Adrenal gland (tissue), 12 donors: ENCODE data around the gene DNM1. TPM values are rescaled to one million over a fixed set of nuclear protein-coding genes. Genes with fewer than 3 reads are reported as not detected.

ENCODE experiments used
- DNase-seq, 7 donors: peaks; one replicate each; pipeline ENCODE4 v3.0.0-alpha.2; 2019 to 2020
- H3K27ac ChIP-seq, 5 donors: fragments of 200-600 bp; sonication (generic) in 4 of 5; 1 replicate in 3 of 5; 2 replicates in 2 of 5; pipeline versions ENCODE4 v1.5.1 to v1.8.0; 2016 to 2020; ENCODE audit warnings: mild to moderate bottlenecking in 1 of 5
- H3K27me3 ChIP-seq: fragments of 200-600 bp; 2 replicates; pipeline ENCODE4 v1.8.0; 2021
- H3K36me3 ChIP-seq, 2 donors: fragments of 200-600 bp; replicated peaks in 1 of 2; 1 replicate in 1 of 2; 2 replicates in 1 of 2; pipeline versions ENCODE4 v1.5.1 to v1.8.0; 2018 to 2022
- H3K4me1 ChIP-seq, 2 donors: fragments of 200-600 bp; replicated peaks in 1 of 2; 1 replicate in 1 of 2; 2 replicates in 1 of 2; pipeline versions ENCODE4 v1.5.1 to v1.8.0; 2018 to 2021
- H3K4me3 ChIP-seq, 4 donors: fragments of 200-600 bp; sonication (generic) in 3 of 4; one replicate each; pipeline ENCODE4 v1.5.1; 2016 to 2018
- H3K9me3 ChIP-seq, 3 donors: fragments of 200-600 bp; sonication (generic) in 1 of 3; replicated peaks in 1 of 3; 1 replicate in 2 of 3; 2 replicates in 1 of 3; pipeline versions ENCODE4 v1.5.1 to v1.8.0; 2016 to 2021
- CTCF ChIP-seq, 6 experiments: fragments of 450-650 bp in 4 of 6; fragments of 200-600 bp in 2 of 6; sonication (generic) in 1 of 6; IDR thresholded peaks; 1 replicate in 5 of 6; 2 replicates in 1 of 6; pipeline versions ENCODE4 v1.5.1 to v1.8.0; 2016 to 2021; ENCODE audit warnings: antibody characterized with exemption in 6 of 6, mild to moderate bottlenecking in 2 of 6, moderate library complexity in 1 of 6
- POLR2A ChIP-seq, 2 donors: fragments of 450-650 bp; IDR thresholded peaks; one replicate each; pipeline ENCODE4 v1.6.1; 2017; ENCODE audit warnings: antibody characterized with exemption in 2 of 2, mild to moderate bottlenecking in 2 of 2, moderate library complexity in 1 of 2
- WGBS, 4 donors: extraction: QIAGEN DNeasy Blood & Tissue Kit in 2 of 4; methylation state at CpG; one replicate each; pipeline versions ENCODE4 v1.1.5 to v1.1.7; 2013 to 2017; 5-methylcytosine and 5-hydroxymethylcytosine counted together
- intact Hi-C, 2 donors: fragments of 100-400 bp; cut with DNase I; formaldehyde crosslinking; loops; one replicate each; pipeline versions ENCODE4 v1.14.1 to v1.15.0; 2022 to 2023
- polyA plus RNA-seq, 3 donors: library from polyadenylated mRNA; stranded (reverse); fragments of 200-250 nt in 2 of 3; fragments of 350-450 nt in 1 of 3; fragmentation: Illumina TruSeq in 1 of 3; extraction: RNeasy Lipid Tissue Mini Kit (QIAGEN cat#74804) in 1 of 3; gene quantifications; one replicate each; pipeline ENCODE4 v1.2.3, GENCODE V29; 2013 to 2014
- total RNA-seq, 9 donors: library from RNA; depleted of rRNA in 4 of 9; stranded (reverse); fragments of >200 nt in 4 of 9; fragments of 120-200 nt in 1 of 9; fragmentation: NEBNext Ultra II Directional in 1 of 9; extraction: Animal tissue kit (Norgen Biotek cat#: 25700) in 1 of 9; gene quantifications; one replicate each; pipeline versions ENCODE4 v1.1.0 to v1.2.4, GENCODE V29; 2013 to 2023
- donor health status: healthy with polysubstance abuse.
- donor health status: Bipolar disorder and iron deficiency.
- donor health status: DM: yes; HTN: yes; CAD: no.
- donor health status: DM: no; HTN: no; CAD: no.
- donor health status: DM: no; HTN: no; CAD: no.
- donor health status: DM: yes; HTN: yes; CAD: no.

DNM1 gene
- total and polyA plus RNA-seq, 12 donors: 2.4 to 44.3 (median 12.2) TPM

DNA sequence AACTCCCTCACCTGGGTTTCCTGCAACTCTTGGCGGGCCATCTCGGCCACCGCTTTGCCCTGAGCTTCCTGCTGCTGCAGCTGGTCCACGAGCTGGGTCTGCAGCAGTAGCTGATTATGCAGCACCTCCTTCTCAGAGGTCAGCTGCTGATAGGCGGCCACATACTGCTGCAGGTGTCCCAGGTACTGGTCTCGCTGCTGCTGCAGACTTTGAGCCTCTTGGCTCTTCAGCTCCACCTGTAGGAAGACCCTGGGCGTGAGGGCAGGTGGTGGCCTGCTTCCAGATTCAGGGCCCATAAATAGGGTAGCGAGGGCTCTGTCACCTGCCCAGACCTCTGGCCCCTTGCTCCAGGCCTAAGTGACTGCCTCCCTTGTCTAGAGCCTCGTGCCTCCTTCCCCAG is 56.0 kb downstream of the DNM1 start:
- 83 to 92% (median 87%) methylated on average over 6 to 9 of the region's 9 CpGs for WGBS, 4 donors
- H3K27me3 ChIP-seq: no peaks in the 10 kb centered on the region
- DNase-seq: no peak
- peaks cover 0 to 72% of the 10 kb centered on the region in 2 donors for H3K36me3 ChIP-seq
- no peak overlapping the region for H3K4me3 ChIP-seq
- no peaks in the 10 kb centered on the region for H3K9me3 ChIP-seq
- no peak for TF ChIP-seq CTCF (IDR thresholded peaks at IDR 0.05)
- TF ChIP-seq POLR2A (IDR thresholded peaks at IDR 0.05): no peak
- no peak overlapping the region for H3K27ac ChIP-seq
- no peaks in the 10 kb centered on the region for H3K4me1 ChIP-seq
- intact Hi-C loops: no loop called here

- Histone ChIP-seq H3K27ac (no peak overlapping the region), H3K4me1 (no peaks in the 10 kb centered on the region), H3K4me3 (no peak overlapping the region), H3K27me3 (no peaks in the 10 kb centered on the region), H3K36me3 (peaks cover 0 to 80% of the 10 kb centered on the region in 2 donors), H3K9me3 (no peaks in the 10 kb centered on the region)
- TF ChIP-seq CTCF (IDR thresholded peaks at IDR 0.05) (no peak), POLR2A (IDR thresholded peaks at IDR 0.05) (no peak)
- DNase-seq: no peak
- intact Hi-C loops: no loop called here
- 92 to 96% (median 96%) methylated on average over 7 to 17 of the region's 17 CpGs for WGBS, 4 donors
These were observed 57.2 kb downstream of the DNM1 start for GRCh38 chr9:128260340-128260739.

GRCh38 chr9:128262687-128263086 is 59.5 kb downstream of the DNM1 start:
- peak overlapping the region in 1 of 5 donors; percentile 16 for H3K27ac ChIP-seq
- DNase-seq: peak in 4 of 7 donors; percentile 53 to 58 (median 56)
- H3K27me3 ChIP-seq: no peaks in the 10 kb centered on the region
- TF ChIP-seq POLR2A (IDR thresholded peaks at IDR 0.05) (no peak), CTCF (IDR thresholded peaks at IDR 0.05) (no peak)
- H3K36me3 ChIP-seq: peaks cover 0 to 73% of the 10 kb centered on the region in 2 donors
- intact Hi-C loops: no loop called here
- 44 to 59% (median 48%) methylated on average over 4 of the region's 4 CpGs for WGBS, 4 donors
- H3K4me1 ChIP-seq: no peaks in the 10 kb centered on the region
- no peaks in the 10 kb centered on the region for H3K9me3 ChIP-seq
- H3K4me3 ChIP-seq: no peak overlapping the region

- Histone ChIP-seq H3K9me3 (no peaks in the 10 kb centered on the region), H3K4me1 (no peaks in the 10 kb centered on the region), H3K36me3 (peaks cover 0 to 62% of the 10 kb centered on the region in 2 donors), H3K4me3 (no peak overlapping the region), H3K27me3 (no peaks in the 10 kb centered on the region), H3K27ac (no peak overlapping the region)
- no peak for DNase-seq
- no peak for TF ChIP-seq CTCF (IDR thresholded peaks at IDR 0.05)
- TF ChIP-seq POLR2A (IDR thresholded peaks at IDR 0.05): no peak
- 89 to 100% (median 93%) methylated on average over 6 to 10 of the region's 10 CpGs for WGBS, 4 donors
- intact Hi-C loops: no loop called here
These were observed 62.2 kb downstream of the DNM1 start for GRCh38 chr9:128265348-128265847.
